CD4-positive, alpha-beta T cell (primary cell): ENCODE results near the gene CYP21A2. TPM values are rescaled to one million over a fixed set of nuclear protein-coding genes. Genes with fewer than 3 reads are reported as not detected.
"Not testable (repeated sequence)": the region's sequence is repeated elsewhere in the genome, so short reads cannot be mapped to it uniquely, and the experiment has no call there.

Experiments used
- ATAC-seq: fragments of 200-7000 bp; cut with Tn5 transposase; one replicate; pipeline ENCODE4 v1.10.0; 2022; ENCODE audit warnings: mild to moderate bottlenecking; ENCODE audit not compliant: poor library complexity
- CTCF ChIA-PET: fragments of 350-600 bp; sonication (Branson Sonifier 250); formaldehyde crosslinking; loops from one replicate; lab custom pipeline; 2021; ENCODE audit warnings: antibody characterized with exemption, inconsistent platforms; lab: Charles Lee
- POLR2A ChIA-PET: fragments of 350-600 bp; sonication (Branson Sonifier 250); formaldehyde crosslinking; loops from one replicate; lab custom pipeline; 2021; ENCODE audit warnings: antibody characterized with exemption, inconsistent platforms; lab: Charles Lee
- DNase-seq, 14 experiments: peaks; one replicate each; pipeline ENCODE4 v3.0.0-alpha.2; 2013 to 2020; ENCODE audit warnings: mixed read lengths in 2 of 14
- H3K27ac ChIP-seq, 2 donors: one replicate each; pipeline versions ENCODE4 v1.5.1 to v1.7.0; 2013; ENCODE audit warnings: low read length in 2 of 2, low read depth in 1 of 2, mild to moderate bottlenecking in 1 of 2
- H3K27me3 ChIP-seq, 2 experiments: 1 replicate in 1 of 2; 2 replicates in 1 of 2; pipeline versions ENCODE4 v1.6.1 to v1.7.0; 2013; ENCODE audit warnings: low read length in 2 of 2, control low read depth in 1 of 2, mild to moderate bottlenecking in 1 of 2, moderate library complexity in 1 of 2; ENCODE audit not compliant: insufficient read depth in 2 of 2, control insufficient read depth in 1 of 2
- H3K36me3 ChIP-seq: one replicate; pipeline ENCODE4 v1.6.1; 2013; ENCODE audit warnings: low read length, control low read depth; ENCODE audit not compliant: insufficient read depth
- H3K4me1 ChIP-seq: one replicate; pipeline ENCODE4 v1.6.1; 2013; ENCODE audit warnings: low read length, control low read depth; ENCODE audit not compliant: insufficient read depth
- H3K4me3 ChIP-seq: one replicate; pipeline ENCODE4 v1.5.1; 2013; ENCODE audit warnings: mild to moderate bottlenecking, low read length, moderate library complexity
- H3K9me3 ChIP-seq, 2 experiments: 1 replicate in 1 of 2; 2 replicates in 1 of 2; pipeline versions ENCODE4 v1.6.1 to v1.7.0; 2013; ENCODE audit warnings: low read length in 2 of 2, mild to moderate bottlenecking in 2 of 2, control low read depth in 1 of 2, moderate library complexity in 1 of 2; ENCODE audit not compliant: control insufficient read depth in 1 of 2, insufficient read depth in 1 of 2
- H3K27ac Mint-ChIP-seq: one replicate; pipeline ENCODE4 v1.8.0; 2020; ENCODE audit warnings: mixed read lengths
- H3K27me3 Mint-ChIP-seq: one replicate; pipeline ENCODE4 v1.8.0; 2021; ENCODE audit warnings: mixed read lengths
- H3K36me3 Mint-ChIP-seq: one replicate; pipeline ENCODE4 v1.8.0; 2021; ENCODE audit warnings: low read depth, mixed read lengths
- H3K4me1 Mint-ChIP-seq: one replicate; pipeline ENCODE4 v1.8.0; 2021; ENCODE audit warnings: low read depth, mixed read lengths
- H3K4me3 Mint-ChIP-seq: one replicate; pipeline ENCODE4 v1.8.0; 2020; ENCODE audit warnings: mild to moderate bottlenecking, mixed read lengths
- H3K9me3 Mint-ChIP-seq: one replicate; pipeline ENCODE4 v1.8.0; 2020; ENCODE audit warnings: mixed read lengths
- intact Hi-C, 2 experiments: fragments of 100-400 bp; cut with DNase I in 1 of 2; cut with micrococcal nuclease in 1 of 2; formaldehyde crosslinking; loops; one replicate each; pipeline versions ENCODE4 v1.15.1 to v1.9.0; 2023 to 2025; cut with DNase I, micrococcal nuclease
- total RNA-seq, 174 experiments: library from RNA in 2 of 174; stranded (reverse) in 2 of 174; gene quantifications; one replicate each; pipeline ENCODE4 v1.2.3 and lab custom pipeline; 2021 to 2026

CYP21A2 gene
- total RNA-seq, 2 experiments from 2014 or later: 0.17 to 0.36 TPM

GRCh38 chr6:32004393-32004792 lies 33.8 kb upstream of the CYP21A2 start:
- H3K4me3 ChIP-seq, H3K36me3 ChIP-seq, intact Hi-C loops, DNase-seq, H3K4me1 ChIP-seq, ATAC-seq, POLR2A ChIA-PET, H3K27me3 ChIP-seq, H3K36me3 Mint-ChIP-seq, H3K9me3 ChIP-seq, H3K4me3 Mint-ChIP-seq, H3K9me3 Mint-ChIP-seq, H3K4me1 Mint-ChIP-seq, H3K27me3 Mint-ChIP-seq, CTCF ChIA-PET, H3K27ac ChIP-seq: not testable (repeated sequence)
- H3K27ac Mint-ChIP-seq: peak overlapping the region; percentile 74

GRCh38 chr6:32004864-32005537 lies 33.2 kb upstream of the CYP21A2 start:
- CTCF ChIA-PET, H3K4me3 ChIP-seq, DNase-seq, intact Hi-C loops, H3K36me3 Mint-ChIP-seq, H3K4me1 ChIP-seq, H3K27me3 Mint-ChIP-seq, H3K27ac ChIP-seq, H3K36me3 ChIP-seq, H3K9me3 ChIP-seq, H3K27me3 ChIP-seq, H3K9me3 Mint-ChIP-seq, H3K4me1 Mint-ChIP-seq, POLR2A ChIA-PET: not testable (repeated sequence)
- peak overlapping the region; percentile 39 for H3K4me3 Mint-ChIP-seq
- H3K27ac Mint-ChIP-seq: peak overlapping the region; percentile 74
- ATAC-seq: peak; percentile 95

- H3K9me3 Mint-ChIP-seq, H3K4me3 Mint-ChIP-seq, H3K36me3 Mint-ChIP-seq, H3K27ac Mint-ChIP-seq, H3K36me3 ChIP-seq, H3K4me1 ChIP-seq, H3K27me3 Mint-ChIP-seq, H3K27me3 ChIP-seq, H3K27ac ChIP-seq, CTCF ChIA-PET, H3K4me3 ChIP-seq, intact Hi-C loops, ATAC-seq, H3K9me3 ChIP-seq, H3K4me1 Mint-ChIP-seq, POLR2A ChIA-PET: not testable (repeated sequence)
- DNase-seq: peak in 1 of 14 experiments; percentile 3
These were observed 32.7 kb upstream of the CYP21A2 start for GRCh38 chr6:32005538-32005880.

- H3K36me3 Mint-ChIP-seq, H3K9me3 Mint-ChIP-seq, H3K27me3 ChIP-seq, intact Hi-C loops, POLR2A ChIA-PET, H3K4me3 Mint-ChIP-seq, H3K4me3 ChIP-seq, CTCF ChIA-PET, H3K4me1 Mint-ChIP-seq, H3K27ac Mint-ChIP-seq, H3K27ac ChIP-seq, ATAC-seq, H3K4me1 ChIP-seq, H3K27me3 Mint-ChIP-seq, H3K36me3 ChIP-seq, H3K9me3 ChIP-seq: not testable (repeated sequence)
- DNase-seq: peak in 2 of 14 experiments; percentile 2 to 3
These were observed 32.2 kb upstream of the CYP21A2 start for GRCh38 chr6:32005991-32006529.

- H3K36me3 ChIP-seq, H3K27ac Mint-ChIP-seq, POLR2A ChIA-PET, DNase-seq, H3K4me3 Mint-ChIP-seq, H3K27ac ChIP-seq, H3K4me1 ChIP-seq, H3K4me1 Mint-ChIP-seq, H3K9me3 Mint-ChIP-seq, H3K36me3 Mint-ChIP-seq, CTCF ChIA-PET, intact Hi-C loops, H3K4me3 ChIP-seq, H3K27me3 Mint-ChIP-seq, ATAC-seq, H3K27me3 ChIP-seq, H3K9me3 ChIP-seq: not testable (repeated sequence)
These were observed 31.1 kb upstream of the CYP21A2 start for GRCh38 chr6:32007086-32007485.

- H3K4me1 Mint-ChIP-seq, H3K27ac ChIP-seq, H3K36me3 ChIP-seq, H3K36me3 Mint-ChIP-seq, ATAC-seq, H3K27me3 ChIP-seq, H3K9me3 ChIP-seq, intact Hi-C loops, H3K4me3 Mint-ChIP-seq, H3K27ac Mint-ChIP-seq, H3K9me3 Mint-ChIP-seq, H3K27me3 Mint-ChIP-seq, H3K4me1 ChIP-seq, H3K4me3 ChIP-seq, DNase-seq, CTCF ChIA-PET, POLR2A ChIA-PET: not testable (repeated sequence)
These were observed 30.2 kb upstream of the CYP21A2 start for GRCh38 chr6:32008037-32008436.

- POLR2A ChIA-PET, H3K4me3 ChIP-seq, H3K27ac ChIP-seq, H3K4me3 Mint-ChIP-seq, DNase-seq, H3K27me3 Mint-ChIP-seq, CTCF ChIA-PET, H3K9me3 Mint-ChIP-seq, ATAC-seq, H3K27ac Mint-ChIP-seq, H3K27me3 ChIP-seq, H3K36me3 ChIP-seq, H3K36me3 Mint-ChIP-seq, H3K4me1 ChIP-seq, H3K9me3 ChIP-seq, intact Hi-C loops, H3K4me1 Mint-ChIP-seq: not testable (repeated sequence)
These were observed 29.6 kb upstream of the CYP21A2 start for GRCh38 chr6:32008616-32009015.
